ENCODE results near the gene CCDC50.

CCDC50 gene

GRCh38 chr3:191369616-191370010 lies 40.4 kb downstream of the CCDC50 start:
- DNase-seq (ENCODE audit: extremely low spot score), result no peak
- POLR2A ChIA-PET, result no interaction called here
- CTCF ChIA-PET, result no interaction called here
- TF ChIP-seq FOXK2 (IDR thresholded peaks at IDR 0.05), result no peak
- no peak for TF ChIP-seq PKNOX1 (IDR thresholded peaks at IDR 0.05)
- no peak for TF ChIP-seq SP1 (IDR thresholded peaks at IDR 0.05)
- no peak for TF ChIP-seq L3MBTL2 (conservative IDR thresholded peaks at IDR 0.05)
- no peak for TF ChIP-seq SUZ12 (IDR thresholded peaks at IDR 0.05)
- no peak for TF ChIP-seq HDGF (IDR thresholded peaks at IDR 0.05; ENCODE audit: borderline replicate concordance)
- no peak for TF ChIP-seq FOXM1 (IDR thresholded peaks at IDR 0.05; ENCODE audit: borderline replicate concordance)
- no peak for TF ChIP-seq ZNF384 (IDR thresholded peaks at IDR 0.05)

DNA sequence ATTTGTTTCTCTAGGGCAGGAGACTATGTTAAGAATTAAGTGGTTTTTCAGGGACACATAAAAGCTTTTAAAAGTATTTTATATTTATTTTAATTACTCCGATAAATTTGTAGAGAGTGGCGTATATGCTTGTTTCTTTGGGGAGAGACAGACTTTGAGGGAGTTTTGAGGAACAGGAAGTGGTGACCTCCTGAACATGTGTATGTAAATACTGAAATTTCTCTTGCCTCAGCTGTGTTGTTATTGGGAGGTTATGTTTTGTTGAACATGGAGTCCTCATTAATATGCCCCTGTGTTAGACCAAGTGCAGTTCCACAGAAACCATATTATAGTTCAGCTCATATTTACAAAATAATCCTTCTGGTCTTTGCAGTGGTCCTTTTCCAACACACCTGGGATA lies 42.9 kb downstream of the CCDC50 start:
- TF ChIP-seq PKNOX1 (IDR thresholded peaks at IDR 0.05) (no peak), TARDBP (IDR thresholded peaks at IDR 0.05) (no peak), FOXA1 (IDR thresholded peaks at IDR 0.05) (no peak), SUZ12 (IDR thresholded peaks at IDR 0.05) (no peak), NFRKB (IDR thresholded peaks at IDR 0.05) (no peak), L3MBTL2 (conservative IDR thresholded peaks at IDR 0.05) (no peak), ARNT (IDR thresholded peaks at IDR 0.05) (no peak), ZNF384 (IDR thresholded peaks at IDR 0.05) (no peak), FOXM1 (IDR thresholded peaks at IDR 0.05; ENCODE audit: borderline replicate concordance) (no peak), CTBP1 (IDR thresholded peaks at IDR 0.05; ENCODE audit: borderline replicate concordance) (no peak), ELF4 (IDR thresholded peaks at IDR 0.05) (no peak), SP1 (IDR thresholded peaks at IDR 0.05) (no peak), BHLHE40 (IDR thresholded peaks at IDR 0.05; ENCODE audit: borderline replicate concordance) (no peak), HDGF (IDR thresholded peaks at IDR 0.05; ENCODE audit: borderline replicate concordance) (no peak), LEF1 (IDR thresholded peaks at IDR 0.05; ENCODE audit: borderline replicate concordance) (no peak), FOXK2 (IDR thresholded peaks at IDR 0.05) (no peak)
- no peak for DNase-seq (ENCODE audit: extremely low spot score)
- ChIA-PET CTCF (no interaction called here), POLR2A (no interaction called here)

DNA sequence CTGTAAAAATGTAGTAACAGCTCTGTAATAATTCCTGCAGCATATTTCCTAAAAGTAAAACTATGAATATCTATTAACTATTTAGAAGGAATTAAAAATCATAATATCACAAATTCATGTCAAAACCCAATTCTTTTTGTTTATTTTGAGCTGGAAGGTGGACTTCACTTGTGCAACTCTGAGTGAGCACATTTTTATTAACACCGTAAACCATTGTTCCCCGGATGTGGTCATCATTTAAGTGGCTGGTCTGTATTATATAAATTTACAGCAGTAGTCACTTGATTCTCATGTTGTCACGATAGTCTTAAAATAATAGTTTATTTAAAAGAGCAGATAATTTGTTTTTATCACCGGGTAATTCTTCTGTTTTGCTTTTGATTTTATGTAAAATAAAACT lies 44.1 kb downstream of the CCDC50 start:
- no peak for DNase-seq (ENCODE audit: extremely low spot score)
- TF ChIP-seq CTBP1 (IDR thresholded peaks at IDR 0.05; ENCODE audit: borderline replicate concordance), result no peak
- ChIA-PET POLR2A (no interaction called here), CTCF (no interaction called here)

DNA sequence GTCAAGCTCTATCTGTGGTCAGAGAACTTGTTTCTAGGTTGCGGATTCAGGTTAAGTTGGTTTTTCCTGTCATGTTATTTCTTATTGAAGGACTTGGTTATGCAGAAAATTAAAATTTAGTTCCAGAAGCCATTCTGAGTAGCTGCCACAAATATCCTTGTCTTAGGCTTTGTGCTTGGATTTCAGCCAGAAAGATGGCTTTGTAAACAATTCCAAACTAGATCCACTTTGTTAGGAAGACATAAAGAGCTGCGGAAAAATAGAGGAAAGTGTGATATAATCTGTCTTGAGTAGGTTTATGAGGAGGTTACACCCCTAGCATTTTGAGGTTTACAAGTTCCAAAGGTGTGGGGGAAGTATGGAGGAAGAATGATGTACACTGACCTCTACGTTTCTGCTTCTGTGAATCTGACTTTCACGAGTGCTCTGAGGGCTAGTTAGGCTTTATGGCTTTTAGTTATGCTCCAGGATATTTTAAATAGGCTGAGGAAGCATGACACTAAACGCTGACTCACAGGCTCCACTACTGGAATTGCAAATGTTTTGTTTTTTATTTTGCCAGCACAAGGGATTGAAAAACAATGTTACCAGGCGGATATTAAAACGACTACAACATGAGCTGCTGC lies 47.4 kb downstream of the CCDC50 start:
- CTCF ChIA-PET, result interaction anchor here (0.6 kb wide), 1 partner anchor 919 kb away, joined by 3 read pairs; no protein-coding TSS in a partner anchor
- POLR2A ChIA-PET, result no interaction called here
- TF ChIP-seq SUZ12 (IDR thresholded peaks at IDR 0.05) (no peak), CTBP1 (IDR thresholded peaks at IDR 0.05; ENCODE audit: borderline replicate concordance) (no peak), BHLHE40 (IDR thresholded peaks at IDR 0.05; ENCODE audit: borderline replicate concordance) (no peak), TARDBP (IDR thresholded peaks at IDR 0.05) (no peak)
- DNase-seq (ENCODE audit: extremely low spot score), result no peak

GRCh38 chr3:191378142-191378812 lies 49.1 kb downstream of the CCDC50 start:
- TF ChIP-seq BHLHE40 (IDR thresholded peaks at IDR 0.05; ENCODE audit: borderline replicate concordance), result no peak
- TF ChIP-seq TARDBP (IDR thresholded peaks at IDR 0.05), result no peak
- no peak for TF ChIP-seq ELF4 (IDR thresholded peaks at IDR 0.05)
- no peak for TF ChIP-seq FOXA1 (IDR thresholded peaks at IDR 0.05)
- TF ChIP-seq ARNT (IDR thresholded peaks at IDR 0.05), result no peak
- TF ChIP-seq L3MBTL2 (conservative IDR thresholded peaks at IDR 0.05), result no peak
- no peak for TF ChIP-seq LEF1 (IDR thresholded peaks at IDR 0.05; ENCODE audit: borderline replicate concordance)
- TF ChIP-seq HDGF (IDR thresholded peaks at IDR 0.05; ENCODE audit: borderline replicate concordance), result no peak
- no peak for TF ChIP-seq SUZ12 (IDR thresholded peaks at IDR 0.05)
- POLR2A ChIA-PET, result no interaction called here
- no peak for DNase-seq (ENCODE audit: extremely low spot score)
- CTCF ChIA-PET, result no interaction called here

DNA sequence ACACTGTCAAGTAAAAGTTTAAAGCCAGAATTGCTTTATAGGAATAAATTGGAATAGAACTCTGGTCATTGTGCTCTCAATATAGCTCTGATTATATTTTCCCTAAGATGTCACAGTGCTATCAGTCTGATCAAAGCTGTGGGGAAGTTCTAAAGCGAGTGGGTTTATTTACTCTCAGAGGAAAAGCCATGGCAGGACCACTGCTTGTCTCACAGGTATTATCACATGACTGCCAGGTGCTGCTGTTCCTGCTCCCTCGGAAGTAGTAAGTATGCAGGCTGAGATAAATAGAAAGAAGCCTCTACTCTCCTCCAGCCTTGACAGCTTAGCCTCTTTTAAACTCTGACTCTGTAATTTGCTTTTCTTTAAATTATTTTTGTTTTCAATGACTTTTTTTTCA lies 50.3 kb downstream of the CCDC50 start:
- no peak for DNase-seq (ENCODE audit: extremely low spot score)
- ChIA-PET POLR2A (no interaction called here), CTCF (no interaction called here)
- TF ChIP-seq FOXA1 (IDR thresholded peaks at IDR 0.05) (no peak), FOXM1 (IDR thresholded peaks at IDR 0.05; ENCODE audit: borderline replicate concordance) (no peak), ZNF384 (IDR thresholded peaks at IDR 0.05) (no peak), LEF1 (IDR thresholded peaks at IDR 0.05; ENCODE audit: borderline replicate concordance) (no peak), HDGF (IDR thresholded peaks at IDR 0.05; ENCODE audit: borderline replicate concordance) (no peak), CTBP1 (IDR thresholded peaks at IDR 0.05; ENCODE audit: borderline replicate concordance) (no peak), L3MBTL2 (conservative IDR thresholded peaks at IDR 0.05) (no peak), SUZ12 (IDR thresholded peaks at IDR 0.05) (no peak), ELF4 (IDR thresholded peaks at IDR 0.05) (no peak)

DNA sequence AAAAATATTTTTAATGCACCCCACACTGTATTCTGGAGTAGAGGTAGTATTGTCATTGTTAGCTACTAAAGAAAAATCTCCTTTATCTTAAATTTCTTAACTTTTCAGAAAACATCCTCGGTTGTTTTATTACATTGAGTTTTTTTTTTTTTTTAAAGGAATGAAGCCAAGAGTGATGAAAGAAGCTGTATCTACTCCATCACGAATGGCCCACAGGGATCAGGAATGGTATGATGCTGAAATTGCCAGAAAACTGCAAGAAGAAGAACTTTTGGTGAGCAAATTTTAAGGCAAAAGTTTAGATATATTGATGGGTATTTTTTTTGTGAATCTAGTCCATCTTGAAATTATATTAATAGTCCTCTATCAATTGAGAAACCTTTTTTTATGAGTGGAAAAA lies 50.8 kb downstream of the CCDC50 start:
- DNase-seq (ENCODE audit: extremely low spot score), result no peak
- no peak for TF ChIP-seq FOXK2 (IDR thresholded peaks at IDR 0.05)
- TF ChIP-seq FOXM1 (IDR thresholded peaks at IDR 0.05; ENCODE audit: borderline replicate concordance), result no peak
- no peak for TF ChIP-seq TARDBP (IDR thresholded peaks at IDR 0.05)
- no peak for TF ChIP-seq L3MBTL2 (conservative IDR thresholded peaks at IDR 0.05)
- TF ChIP-seq BHLHE40 (IDR thresholded peaks at IDR 0.05; ENCODE audit: borderline replicate concordance), result no peak
- TF ChIP-seq SUZ12 (IDR thresholded peaks at IDR 0.05), result no peak
- no peak for TF ChIP-seq ZNF384 (IDR thresholded peaks at IDR 0.05)
- no peak for TF ChIP-seq NFRKB (IDR thresholded peaks at IDR 0.05)
- TF ChIP-seq FOXA1 (IDR thresholded peaks at IDR 0.05), result no peak
- no peak for TF ChIP-seq ARNT (IDR thresholded peaks at IDR 0.05)
- no peak for TF ChIP-seq LEF1 (IDR thresholded peaks at IDR 0.05; ENCODE audit: borderline replicate concordance)
- ChIA-PET POLR2A (no interaction called here), CTCF (interaction anchor here (0.7 kb wide), 1 partner anchor 1824 kb away, joined by 3 read pairs; no protein-coding TSS in a partner anchor)

Measured in HEK293T (cell line).